Measurements from ENCODE around the gene ZBTB14. TPM values are rescaled to one million over a fixed set of nuclear protein-coding genes. Genes with fewer than 3 reads are reported as not detected.

Gene ZBTB14
- total RNA-seq, 2 donors from 2014 or later: 6.1 to 8.4 TPM

GRCh38 chr18:5296706-5297320 is 1.3 kb upstream of the ZBTB14 start:
- TF ChIP-seq CTCF (IDR thresholded peaks at IDR 0.05): no peak
- ATAC-seq (ENCODE audit: insufficient number of reproducible peaks, low FRiP score, low read depth) (peak; percentile 74), DNase-seq (ENCODE audit: low spot score) (peak; percentile 60)
- no peaks in the 10 kb centered on the region for H3K27me3 ChIP-seq (replicated peaks; ENCODE audit: insufficient read depth)
- H3K4me1 ChIP-seq (ENCODE audit: control insufficient read depth in 1 of 2, low read depth in 2 of 2): peaks cover 0 to 12% of the 10 kb centered on the region in 2 donors
- H3K36me3 ChIP-seq: no peaks in the 10 kb centered on the region
- H3K4me3 ChIP-seq: peak overlapping the region; percentile 92
- peak overlapping the region; percentile 93 to 97 for H3K27ac ChIP-seq
- H3K9me3 ChIP-seq: no peaks in the 10 kb centered on the region

GRCh38 chr18:5295981-5296705 is 617 bp upstream of the ZBTB14 start:
- peaks cover 0 to 12% of the 10 kb centered on the region in 2 donors for H3K4me1 ChIP-seq (ENCODE audit: control insufficient read depth in 1 of 2, low read depth in 2 of 2)
- no peaks in the 10 kb centered on the region for H3K9me3 ChIP-seq
- peak overlapping the region; percentile 92 for H3K4me3 ChIP-seq
- no peak for TF ChIP-seq CTCF (IDR thresholded peaks at IDR 0.05)
- peaks cover 2% of the 10 kb centered on the region for H3K36me3 ChIP-seq
- H3K27ac ChIP-seq: peak overlapping the region; percentile 93 to 97
- peak; percentile 87 for ATAC-seq (ENCODE audit: insufficient number of reproducible peaks, low FRiP score, low read depth)
- peak; percentile 78 for DNase-seq (ENCODE audit: low spot score)
- H3K27me3 ChIP-seq (replicated peaks; ENCODE audit: insufficient read depth): no peaks in the 10 kb centered on the region

GRCh38 chr18:5294457-5295230 is 882 bp downstream of the ZBTB14 start:
- peak overlapping the region; percentile 72 to 90 for H3K27ac ChIP-seq
- ATAC-seq (ENCODE audit: insufficient number of reproducible peaks, low FRiP score, low read depth): no peak
- no peak for TF ChIP-seq CTCF (IDR thresholded peaks at IDR 0.05)
- peaks cover 9% of the 10 kb centered on the region for H3K36me3 ChIP-seq
- H3K4me3 ChIP-seq: peak overlapping the region; percentile 93
- no peak for DNase-seq (ENCODE audit: low spot score)
- H3K27me3 ChIP-seq (replicated peaks; ENCODE audit: insufficient read depth): no peaks in the 10 kb centered on the region
- H3K4me1 ChIP-seq (ENCODE audit: control insufficient read depth in 1 of 2, low read depth in 2 of 2): peaks cover 0 to 12% of the 10 kb centered on the region in 2 donors
- no peaks in the 10 kb centered on the region for H3K9me3 ChIP-seq

- H3K4me3 ChIP-seq: peak overlapping the region; percentile 93
- TF ChIP-seq CTCF (IDR thresholded peaks at IDR 0.05): no peak
- DNase-seq (ENCODE audit: low spot score) (no peak), ATAC-seq (ENCODE audit: insufficient number of reproducible peaks, low FRiP score, low read depth) (no peak)
- H3K9me3 ChIP-seq: no peaks in the 10 kb centered on the region
- peak overlapping the region; percentile 72 to 90 for H3K27ac ChIP-seq
- peaks cover 9% of the 10 kb centered on the region for H3K36me3 ChIP-seq
- H3K4me1 ChIP-seq (ENCODE audit: control insufficient read depth in 1 of 2, low read depth in 2 of 2): peaks cover 0 to 12% of the 10 kb centered on the region in 2 donors
- no peaks in the 10 kb centered on the region for H3K27me3 ChIP-seq (replicated peaks; ENCODE audit: insufficient read depth)
These were observed 1.4 kb downstream of the ZBTB14 start for GRCh38 chr18:5294113-5294456.

- Histone ChIP-seq H3K4me3 (no peak overlapping the region), H3K27me3 (replicated peaks; ENCODE audit: insufficient read depth) (no peaks in the 10 kb centered on the region), H3K27ac (no peak overlapping the region), H3K9me3 (no peaks in the 10 kb centered on the region), H3K36me3 (peaks cover 9% of the 10 kb centered on the region), H3K4me1 (ENCODE audit: control insufficient read depth in 1 of 2, low read depth in 2 of 2) (no peaks in the 10 kb centered on the region)
- DNase-seq (ENCODE audit: low spot score): no peak
- no peak for TF ChIP-seq CTCF (IDR thresholded peaks at IDR 0.05)
- no peak for ATAC-seq (ENCODE audit: insufficient number of reproducible peaks, low FRiP score, low read depth)
These were observed 7.0 kb downstream of the ZBTB14 start for GRCh38 chr18:5288517-5288935.
